MCF 10A (cell line): ENCODE data around the gene ENO1. TPM values are rescaled to one million over a fixed set of nuclear protein-coding genes. Genes with fewer than 3 reads are reported as not detected.

Source experiments
- BruUV-seq: library from RNA; stranded (reverse); fragments of 400-500 nt; replicated peaks from 2 replicates; lab custom pipeline; 2021; lab: Mats Ljungman, UMichigan
- CTCF ChIA-PET: fragments of 300-600 bp; sonication (Branson Sonifier 250); formaldehyde crosslinking; extraction: SDS; loops from one replicate; lab custom pipeline; 2021; ENCODE audit warnings: antibody characterized with exemption, inconsistent platforms; lab: Yijun Ruan, JAX
- POLR2A ChIA-PET: fragments of 300-600, 350-650 bp; sonication (Branson Sonifier 250); formaldehyde crosslinking; extraction: SDS; loops from one replicate; lab custom pipeline; 2020; ENCODE audit warnings: antibody characterized with exemption, inconsistent platforms; lab: Yijun Ruan, JAX
- DNase-seq: peaks from one replicate; pipeline ENCODE4 v3.0.0-alpha.2; 2018; ENCODE audit not compliant: unreplicated experiment
- H3K27ac Mint-ChIP-seq: one replicate; pipeline ENCODE4 v1.8.0; 2022; ENCODE audit warnings: mild to moderate bottlenecking, low read depth, mixed read lengths; ENCODE audit not compliant: unreplicated experiment
- H3K27me3 Mint-ChIP-seq: one replicate; pipeline ENCODE4 v1.8.0; 2022; ENCODE audit warnings: mixed read lengths; ENCODE audit not compliant: insufficient read depth, unreplicated experiment
- H3K36me3 Mint-ChIP-seq: one replicate; pipeline ENCODE4 v1.8.0; 2022; ENCODE audit warnings: mild to moderate bottlenecking, moderate library complexity, mixed read lengths; ENCODE audit not compliant: insufficient read depth, unreplicated experiment
- H3K4me1 Mint-ChIP-seq: one replicate; pipeline ENCODE4 v1.8.0; 2022; ENCODE audit warnings: mixed read lengths; ENCODE audit not compliant: insufficient read depth, unreplicated experiment
- H3K4me3 Mint-ChIP-seq: one replicate; pipeline ENCODE4 v1.8.0; 2022; ENCODE audit warnings: mild to moderate bottlenecking, moderate library complexity, mixed read lengths; ENCODE audit not compliant: unreplicated experiment
- H3K9me3 Mint-ChIP-seq: one replicate; pipeline ENCODE4 v1.8.0; 2022; ENCODE audit warnings: mixed read lengths; ENCODE audit not compliant: unreplicated experiment
- intact Hi-C: fragments of 100-400 bp; cut with micrococcal nuclease; formaldehyde crosslinking; loops from 2 replicates; pipeline ENCODE4 v1.14.1; 2022
- total RNA-seq: library from RNA; stranded (reverse); gene quantifications from 2 replicates; pipeline ENCODE4 v1.2.3, GENCODE V29; 2022
- TF ChIP-seq, protein P1 (sequence below): fragments of 200-600 bp; IDR thresholded peaks from one replicate; pipeline ENCODE4 v1.8.0; 2022; ENCODE audit warnings: antibody characterized with exemption, mild to moderate bottlenecking; ENCODE audit not compliant: unreplicated experiment

Gene ENO1
- total RNA-seq, 1 experiment from 2014 or later, result 2,811 TPM

DNA sequence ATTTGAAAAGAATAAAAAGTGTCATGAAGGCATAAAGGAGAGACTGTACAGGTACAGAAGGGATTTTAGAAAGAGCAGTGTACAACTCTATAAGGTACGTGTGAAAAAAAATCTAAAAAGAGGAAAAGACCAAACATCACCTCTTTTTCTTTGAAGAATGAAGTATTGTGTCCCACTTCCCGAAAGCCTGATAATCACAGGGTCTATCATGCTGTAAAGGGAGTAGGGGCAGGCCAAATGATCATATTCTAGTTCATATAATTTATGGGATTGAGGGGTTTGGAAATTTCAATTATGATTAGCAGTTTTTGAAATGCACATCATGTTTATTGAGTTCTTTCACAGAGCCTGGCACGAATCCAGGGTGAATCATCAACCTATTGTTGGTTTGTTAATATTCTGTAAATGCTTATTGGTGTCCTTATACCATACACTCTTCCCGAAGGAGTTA is 60.1 kb downstream of the ENO1 start:
- Mint-ChIP-seq H3K36me3 (peaks cover 6% of the 10 kb centered on the region), H3K4me3 (peak overlapping the region; percentile 84), H3K27me3 (no peaks in the 10 kb centered on the region), H3K27ac (peak overlapping the region; percentile 97), H3K4me1 (peaks cover 47% of the 10 kb centered on the region), H3K9me3 (no peaks in the 10 kb centered on the region)
- CTCF ChIA-PET, result no interaction called here
- TSS peak; percentile 52 for BruUV-seq
- POLR2A ChIA-PET, result no interaction called here
- DNase-seq, result peak; percentile 95
- TF ChIP-seq, protein P1, sequence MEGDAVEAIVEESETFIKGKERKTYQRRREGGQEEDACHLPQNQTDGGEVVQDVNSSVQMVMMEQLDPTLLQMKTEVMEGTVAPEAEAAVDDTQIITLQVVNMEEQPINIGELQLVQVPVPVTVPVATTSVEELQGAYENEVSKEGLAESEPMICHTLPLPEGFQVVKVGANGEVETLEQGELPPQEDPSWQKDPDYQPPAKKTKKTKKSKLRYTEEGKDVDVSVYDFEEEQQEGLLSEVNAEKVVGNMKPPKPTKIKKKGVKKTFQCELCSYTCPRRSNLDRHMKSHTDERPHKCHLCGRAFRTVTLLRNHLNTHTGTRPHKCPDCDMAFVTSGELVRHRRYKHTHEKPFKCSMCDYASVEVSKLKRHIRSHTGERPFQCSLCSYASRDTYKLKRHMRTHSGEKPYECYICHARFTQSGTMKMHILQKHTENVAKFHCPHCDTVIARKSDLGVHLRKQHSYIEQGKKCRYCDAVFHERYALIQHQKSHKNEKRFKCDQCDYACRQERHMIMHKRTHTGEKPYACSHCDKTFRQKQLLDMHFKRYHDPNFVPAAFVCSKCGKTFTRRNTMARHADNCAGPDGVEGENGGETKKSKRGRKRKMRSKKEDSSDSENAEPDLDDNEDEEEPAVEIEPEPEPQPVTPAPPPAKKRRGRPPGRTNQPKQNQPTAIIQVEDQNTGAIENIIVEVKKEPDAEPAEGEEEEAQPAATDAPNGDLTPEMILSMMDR, result no peak
- intact Hi-C loops, result loop anchor here (5.0 kb wide), 1 partner anchor 116 kb away; no protein-coding TSS in a partner anchor

DNA sequence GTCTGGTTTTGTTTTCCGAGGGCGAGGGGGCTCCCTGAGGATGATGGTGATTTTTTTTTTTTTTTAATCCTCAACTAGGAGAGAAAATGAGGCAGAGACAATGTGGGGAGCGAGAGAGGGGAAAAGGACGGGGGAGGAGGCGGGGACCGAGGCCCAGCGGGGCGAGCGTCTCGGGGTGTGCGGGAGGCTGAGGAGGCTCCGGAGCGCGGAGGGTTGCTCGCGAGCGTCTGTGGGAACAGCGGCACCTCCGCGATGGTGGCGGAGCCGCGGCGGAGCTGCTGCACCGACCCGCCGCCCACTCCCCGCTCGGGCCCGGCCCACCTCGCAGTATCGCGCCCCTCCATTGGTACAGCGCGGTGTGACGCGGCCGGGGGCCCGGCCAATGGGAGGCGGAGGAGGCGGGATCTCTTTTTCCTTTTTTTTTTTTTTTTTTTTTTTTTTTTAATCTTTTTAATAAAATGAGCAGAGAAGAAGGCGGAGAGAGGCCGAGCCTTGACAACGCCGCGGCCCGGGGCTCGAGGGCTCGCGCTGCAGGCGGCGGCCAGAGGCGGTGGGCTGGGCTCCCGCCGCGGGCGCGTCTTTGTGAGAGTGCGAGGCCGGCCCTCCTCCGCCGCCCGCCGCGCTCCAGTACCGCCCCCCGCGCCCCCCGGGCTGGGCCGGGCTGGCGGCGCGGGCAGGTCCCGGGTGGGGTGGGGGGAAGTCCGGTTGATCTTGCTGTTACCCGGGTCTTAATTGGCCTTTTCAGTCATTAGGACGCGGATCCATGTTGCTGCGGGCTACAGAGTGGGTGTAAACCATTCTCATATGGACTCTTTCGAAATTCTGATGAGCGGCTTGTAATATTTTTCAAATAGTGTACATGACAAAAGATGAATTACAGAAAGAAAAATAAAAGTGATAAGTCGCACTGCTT is 60.8 kb downstream of the ENO1 start, which contains the start of gene RERE:
Gene RERE (minus strand): TSS at position 229 of the 913 bp plus-strand sequence.
- Mint-ChIP-seq H3K36me3 (peaks cover 6% of the 10 kb centered on the region), H3K9me3 (no peaks in the 10 kb centered on the region), H3K4me1 (peaks cover 44% of the 10 kb centered on the region), H3K27ac (peak within 1 kb of the TSS; percentile 97), H3K27me3 (no peaks in the 10 kb centered on the region), H3K4me3 (peak within 1 kb of the TSS; percentile 84)
- no TSS peak for BruUV-seq
- DNase-seq, result peak; percentile 93
- ChIA-PET POLR2A (interaction anchor here (0.5 to 3.6 kb wide), 23 partner anchors 10 to 1264 kb away, joined by 3 to 35 read pairs (median 4); partner anchors contain the start of gene ENO1), CTCF (interaction anchor here (0.6 to 1.3 kb wide), 4 partner anchors 80 to 275 kb away, joined by 3 to 4 read pairs (median 4); no protein-coding TSS in a partner anchor)
- TF ChIP-seq, protein P1, result no peak
- intact Hi-C loops, result loop anchor here (2.0 to 5.0 kb wide), 2 partner anchors 21 to 115 kb away; no protein-coding TSS in a partner anchor

DNA sequence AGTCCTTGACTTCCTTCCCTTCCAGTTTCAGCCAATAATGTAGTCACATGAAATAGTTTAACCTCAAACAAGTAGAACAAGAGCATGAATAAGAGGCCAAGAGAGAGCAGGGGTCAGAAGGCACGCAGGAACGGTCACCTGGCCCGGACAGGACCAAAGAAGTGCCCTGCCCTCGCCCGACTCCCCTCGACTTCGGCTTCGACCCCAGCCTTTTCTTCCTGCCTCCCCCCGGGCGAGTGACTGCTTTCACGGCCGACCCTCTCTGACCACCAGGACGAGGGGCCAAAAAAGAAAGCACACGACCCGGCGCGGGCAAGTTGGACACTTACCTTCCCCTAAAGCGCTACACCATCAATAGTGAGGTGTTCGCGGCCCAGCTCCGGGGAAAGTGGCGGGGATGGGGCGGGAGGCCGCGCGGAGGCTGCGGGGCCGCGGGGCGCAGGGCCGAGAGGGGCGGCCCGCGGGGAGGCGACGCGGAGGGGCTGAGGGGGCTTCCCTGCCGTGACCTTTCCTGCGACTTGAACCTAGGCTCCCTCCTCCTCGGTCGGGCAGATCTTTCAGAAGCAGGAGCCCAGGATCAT is 61.6 kb downstream of the ENO1 start:
- peak; percentile 18 for DNase-seq
- TF ChIP-seq, protein P1, result no peak
- intact Hi-C loops, result loop anchor here (2.0 to 5.0 kb wide), 2 partner anchors 20 to 115 kb away; no protein-coding TSS in a partner anchor
- Mint-ChIP-seq H3K27me3 (no peaks in the 10 kb centered on the region), H3K9me3 (no peaks in the 10 kb centered on the region), H3K4me1 (peaks cover 42% of the 10 kb centered on the region), H3K4me3 (peak overlapping the region; percentile 84), H3K36me3 (peaks cover 6% of the 10 kb centered on the region), H3K27ac (peak overlapping the region; percentile 97)
- no TSS peak for BruUV-seq
- ChIA-PET POLR2A (interaction anchor here (0.6 to 3.6 kb wide), 22 partner anchors 9 to 1264 kb away, joined by 3 to 35 read pairs (median 4); partner anchors contain the start of gene ENO1), CTCF (interaction anchor here (0.6 to 2.2 kb wide), 5 partner anchors 32 to 275 kb away, joined by 3 to 12 read pairs (median 4); no protein-coding TSS in a partner anchor)
